ENCODE data around the gene CD160. TPM values are rescaled to one million over a fixed set of nuclear protein-coding genes. Genes with fewer than 3 reads are reported as not detected.
"Not testable (repeated sequence)": the region's sequence is repeated elsewhere in the genome, so short reads cannot be mapped to it uniquely, and the experiment has no call there.

CD160 gene
- total RNA-seq: not detected in 2 replicates
- long read RNA-seq, partial matches to known transcripts: 0 of 1 reads
- long read RNA-seq, other reads (novel, unspliced or antisense): 1 of 1 reads

- no peak for TF ChIP-seq CTCF (IDR thresholded peaks at IDR 0.05)
- H3K36me3 Mint-ChIP-seq (ENCODE audit: unreplicated experiment): no peaks in the 10 kb centered on the region
- no peak for DNase-seq (ENCODE audit: extremely low spot score, unreplicated experiment)
- H3K27me3 Mint-ChIP-seq (ENCODE audit: unreplicated experiment): no peaks in the 10 kb centered on the region
- no peaks in the 10 kb centered on the region for H3K9me3 Mint-ChIP-seq (ENCODE audit: unreplicated experiment)
- no peak within 1 kb of the TSS for H3K27ac Mint-ChIP-seq (ENCODE audit: unreplicated experiment)
- no peak within 1 kb of the TSS for H3K4me3 Mint-ChIP-seq (ENCODE audit: unreplicated experiment)
- peaks cover 27% of the 10 kb centered on the region for H3K4me1 Mint-ChIP-seq (ENCODE audit: unreplicated experiment)
Measured at GRCh38 chr1:145719230-145720079, at the start of gene CD160. Gene CD160, plus strand, starts transcription at chr1:145719499. Its CDS starts 8,829 bp downstream, at chr1:145728328.

- H3K4me1 Mint-ChIP-seq (ENCODE audit: unreplicated experiment); H3K4me3 Mint-ChIP-seq (ENCODE audit: unreplicated experiment); H3K27ac Mint-ChIP-seq (ENCODE audit: unreplicated experiment); H3K27me3 Mint-ChIP-seq (ENCODE audit: unreplicated experiment); H3K9me3 Mint-ChIP-seq (ENCODE audit: unreplicated experiment); DNase-seq (ENCODE audit: extremely low spot score, unreplicated experiment); H3K36me3 Mint-ChIP-seq (ENCODE audit: unreplicated experiment): not testable (repeated sequence)
Measured at GRCh38 chr1:145670995-145671745, 48.1 kb upstream of the CD160 start.

- not testable (repeated sequence) for H3K27ac Mint-ChIP-seq (ENCODE audit: unreplicated experiment); H3K36me3 Mint-ChIP-seq (ENCODE audit: unreplicated experiment)
Measured at GRCh38 chr1:145673217-145673616, 46.1 kb upstream of the CD160 start.

GRCh38 chr1:145684858-145685257 is 34.4 kb upstream of the CD160 start:
- H3K27me3 Mint-ChIP-seq (ENCODE audit: unreplicated experiment); H3K9me3 Mint-ChIP-seq (ENCODE audit: unreplicated experiment); H3K27ac Mint-ChIP-seq (ENCODE audit: unreplicated experiment); H3K36me3 Mint-ChIP-seq (ENCODE audit: unreplicated experiment); H3K4me1 Mint-ChIP-seq (ENCODE audit: unreplicated experiment); H3K4me3 Mint-ChIP-seq (ENCODE audit: unreplicated experiment); DNase-seq (ENCODE audit: extremely low spot score, unreplicated experiment): not testable (repeated sequence)

More at GRCh38 chr1:145673217-145673616, 46.1 kb upstream of the CD160 start:
- H3K27me3 Mint-ChIP-seq (ENCODE audit: unreplicated experiment); DNase-seq (ENCODE audit: extremely low spot score, unreplicated experiment); H3K4me3 Mint-ChIP-seq (ENCODE audit: unreplicated experiment); H3K4me1 Mint-ChIP-seq (ENCODE audit: unreplicated experiment); H3K9me3 Mint-ChIP-seq (ENCODE audit: unreplicated experiment): not testable (repeated sequence)

- not testable (repeated sequence) for H3K27ac Mint-ChIP-seq (ENCODE audit: unreplicated experiment); H3K4me3 Mint-ChIP-seq (ENCODE audit: unreplicated experiment); DNase-seq (ENCODE audit: extremely low spot score, unreplicated experiment); H3K36me3 Mint-ChIP-seq (ENCODE audit: unreplicated experiment); H3K27me3 Mint-ChIP-seq (ENCODE audit: unreplicated experiment); H3K9me3 Mint-ChIP-seq (ENCODE audit: unreplicated experiment)
- peaks cover 11% of the 10 kb centered on the region for H3K4me1 Mint-ChIP-seq (ENCODE audit: unreplicated experiment)
Measured at GRCh38 chr1:145686078-145686477, 33.2 kb upstream of the CD160 start.

GRCh38 chr1:145688328-145688727 is 31.0 kb upstream of the CD160 start:
- Mint-ChIP-seq H3K4me1 (ENCODE audit: unreplicated experiment) (peaks cover 11% of the 10 kb centered on the region), H3K4me3 (ENCODE audit: unreplicated experiment) (no peak overlapping the region), H3K9me3 (ENCODE audit: unreplicated experiment) (no peaks in the 10 kb centered on the region), H3K36me3 (ENCODE audit: unreplicated experiment) (no peaks in the 10 kb centered on the region), H3K27me3 (ENCODE audit: unreplicated experiment) (no peaks in the 10 kb centered on the region), H3K27ac (ENCODE audit: unreplicated experiment) (no peak overlapping the region)
- DNase-seq (ENCODE audit: extremely low spot score, unreplicated experiment): no peak
- no peak for TF ChIP-seq CTCF (IDR thresholded peaks at IDR 0.05)

GRCh38 chr1:145688924-145689323 is 30.4 kb upstream of the CD160 start:
- peaks cover 11% of the 10 kb centered on the region for H3K4me1 Mint-ChIP-seq (ENCODE audit: unreplicated experiment)
- H3K4me3 Mint-ChIP-seq (ENCODE audit: unreplicated experiment): no peak overlapping the region
- no peak for TF ChIP-seq CTCF (IDR thresholded peaks at IDR 0.05)
- DNase-seq (ENCODE audit: extremely low spot score, unreplicated experiment): no peak
- H3K36me3 Mint-ChIP-seq (ENCODE audit: unreplicated experiment): no peaks in the 10 kb centered on the region
- H3K27me3 Mint-ChIP-seq (ENCODE audit: unreplicated experiment): no peaks in the 10 kb centered on the region
- H3K27ac Mint-ChIP-seq (ENCODE audit: unreplicated experiment): no peak overlapping the region
- H3K9me3 Mint-ChIP-seq (ENCODE audit: unreplicated experiment): no peaks in the 10 kb centered on the region

Measured in osteocyte (in vitro differentiated cells).